ENCODE data around the gene OR5V1.
"Not testable (repeated sequence)": the region's sequence is repeated elsewhere in the genome, so short reads cannot be mapped to it uniquely, and the experiment has no call there.

Gene OR5V1

GRCh38 chr6:29368765-29369164, at the start of gene OR5V1:
Gene OR5V1, minus strand, starts transcription at chr6:29368865. Its CDS starts 12,670 bp downstream, at chr6:29356195.
- no peak for DNase-seq (ENCODE audit: low read depth in 2 of 2)

- no peak for DNase-seq (ENCODE audit: low read depth in 2 of 2)
Observed at GRCh38 chr6:29414588-29414987, 45.9 kb upstream of the OR5V1 start, which contains the start of gene OR12D1. Gene OR12D1, plus strand, starts transcription at chr6:29414928.

- DNase-seq (ENCODE audit: low read depth in 2 of 2), result no peak
Observed at GRCh38 chr6:29403801-29404200, 35.1 kb upstream of the OR5V1 start.

- DNase-seq (ENCODE audit: low read depth in 2 of 2), result no peak
Observed at GRCh38 chr6:29399525-29399924, 30.9 kb upstream of the OR5V1 start.

GRCh38 chr6:29395331-29395730, 26.7 kb upstream of the OR5V1 start, which contains the start of gene OR12D2:
Gene OR12D2, plus strand, starts transcription at chr6:29395631. Its CDS starts 1,069 bp downstream, at chr6:29396700.
- no peak for DNase-seq (ENCODE audit: low read depth in 2 of 2)

GRCh38 chr6:29388533-29388932, 19.9 kb upstream of the OR5V1 start:
- DNase-seq (ENCODE audit: low read depth in 2 of 2), result no peak

GRCh38 chr6:29376003-29376402, 7.3 kb upstream of the OR5V1 start:
- no peak for DNase-seq (ENCODE audit: low read depth in 2 of 2)

- no peak for DNase-seq (ENCODE audit: low read depth in 2 of 2)
Observed at GRCh38 chr6:29375191-29375590, 6.5 kb upstream of the OR5V1 start, which contains the start of gene OR12D3. Gene OR12D3, minus strand, starts transcription at chr6:29375291. Its CDS starts 4 bp downstream, at chr6:29375287.

- DNase-seq (ENCODE audit: low read depth in 2 of 2), result no peak
Observed at GRCh38 chr6:29355603-29356002, 13.1 kb downstream of the OR5V1 start.

- DNase-seq (ENCODE audit: low read depth in 2 of 2), result no peak
Observed at GRCh38 chr6:29354980-29355379, 13.7 kb downstream of the OR5V1 start.

- DNase-seq (ENCODE audit: low read depth in 2 of 2), result not testable (repeated sequence)
Observed at GRCh38 chr6:29349348-29349747, 19.3 kb downstream of the OR5V1 start.

- DNase-seq (ENCODE audit: low read depth in 2 of 2), result no peak
Observed at GRCh38 chr6:29345380-29345779, 23.3 kb downstream of the OR5V1 start.

GRCh38 chr6:29336269-29336668, 32.4 kb downstream of the OR5V1 start:
- no peak for DNase-seq (ENCODE audit: low read depth in 2 of 2)

- no peak for DNase-seq (ENCODE audit: low read depth in 2 of 2)
Observed at GRCh38 chr6:29332676-29333075, 36.0 kb downstream of the OR5V1 start.

GRCh38 chr6:29325777-29326176, 42.9 kb downstream of the OR5V1 start:
- no peak for DNase-seq (ENCODE audit: low read depth in 2 of 2)

- not testable (repeated sequence) for DNase-seq (ENCODE audit: low read depth in 2 of 2)
Observed at GRCh38 chr6:29323332-29323731, 45.3 kb downstream of the OR5V1 start.

- DNase-seq (ENCODE audit: low read depth in 2 of 2), result no peak
Observed at GRCh38 chr6:29319931-29320330, 48.7 kb downstream of the OR5V1 start.
